Thyroid gland (tissue), 4 donors: ENCODE results near the gene FYN. TPM values are rescaled to one million over a fixed set of nuclear protein-coding genes. Genes with fewer than 3 reads are reported as not detected.

Experiments used
- DNase-seq, 2 donors: peaks; one replicate each; pipeline ENCODE4 v3.0.0-alpha.2; 2019
- H3K27ac ChIP-seq, 3 donors: fragments of 200-600 bp; sonication (generic); 1 replicate in 2 of 3; 2 replicates in 1 of 3; pipeline ENCODE4 v1.5.1; 2016 to 2019; ENCODE audit warnings: mild to moderate bottlenecking in 1 of 3, moderate library complexity in 1 of 3
- H3K27me3 ChIP-seq: fragments of 200-600 bp; sonication (generic); one replicate; pipeline ENCODE4 v1.5.1; 2019
- H3K36me3 ChIP-seq, 2 donors: fragments of 200-600 bp; sonication (generic); one replicate each; pipeline ENCODE4 v1.5.1; 2016 to 2019
- H3K4me1 ChIP-seq, 2 donors: fragments of 200-600 bp; sonication (generic); one replicate each; pipeline ENCODE4 v1.5.1; 2017 to 2019
- H3K4me3 ChIP-seq, 3 donors: fragments of 200-600 bp; sonication (generic); replicated peaks in 1 of 3; 1 replicate in 2 of 3; 2 replicates in 1 of 3; pipeline ENCODE4 v1.5.1; 2016; ENCODE audit warnings: mild to moderate bottlenecking in 1 of 3
- H3K9me3 ChIP-seq: fragments of 200-600 bp; sonication (generic); one replicate; pipeline ENCODE4 v1.5.1; 2017
- POLR2A ChIP-seq, 2 donors: fragments of 450-650 bp; IDR thresholded peaks; one replicate each; pipeline ENCODE4 v1.6.1; 2017; ENCODE audit warnings: antibody characterized with exemption in 2 of 2, mild to moderate bottlenecking in 2 of 2, moderate library complexity in 1 of 2
- WGBS, 2 donors: methylation state at CpG; one replicate each; pipeline ENCODE4 v1.1.5; 2017; 5-methylcytosine and 5-hydroxymethylcytosine counted together
- intact Hi-C: fragments of 100-400 bp; cut with DNase I; formaldehyde crosslinking; loops from one replicate; pipeline ENCODE4 v1.15.1; 2023
- total RNA-seq, 4 donors: library from RNA; depleted of rRNA; stranded (reverse); fragments of >200 nt; gene quantifications; one replicate each; pipeline ENCODE4 v1.2.3, GENCODE V29; 2016
- TF ChIP-seq, protein P1 (sequence below), 6 experiments: fragments of 200-600 bp in 3 of 6; fragments of 450-650 bp in 3 of 6; sonication (generic) in 3 of 6; IDR thresholded peaks; one replicate each; pipeline ENCODE4 v1.5.1; 2016 to 2019; ENCODE audit warnings: antibody characterized with exemption in 6 of 6, mild to moderate bottlenecking in 2 of 6, inconsistent platforms in 1 of 6, moderate library complexity in 1 of 6

FYN gene
- total RNA-seq, 4 donors from 2014 or later: 67.0 to 206 (median 95.9) TPM

DNA sequence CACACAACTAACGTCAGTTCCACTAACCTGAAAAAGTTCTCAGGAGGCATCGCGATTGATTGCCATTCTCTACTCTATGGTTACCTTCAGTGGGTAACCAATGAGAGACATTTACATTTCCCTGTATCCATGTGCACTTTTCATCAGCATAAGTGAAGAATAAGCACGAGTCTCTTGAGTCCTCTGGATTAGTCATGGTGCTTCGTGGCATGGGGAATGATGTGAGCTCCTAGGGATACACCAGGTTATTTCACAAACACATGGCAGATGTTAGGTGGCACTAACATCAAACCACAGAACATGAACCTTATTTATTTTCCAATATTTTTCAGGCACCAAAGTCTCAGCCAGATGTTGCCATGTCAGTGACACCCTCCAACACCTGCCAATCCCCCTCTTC lies 64.0 kb downstream of the FYN start:
- Histone ChIP-seq H3K9me3 (no peaks in the 10 kb centered on the region), H3K4me3 (no peak overlapping the region), H3K4me1 (peaks cover 23 to 57% of the 10 kb centered on the region in 2 donors), H3K27me3 (no peaks in the 10 kb centered on the region), H3K36me3 (no peaks in the 10 kb centered on the region), H3K27ac (no peak overlapping the region)
- intact Hi-C loops: loop anchor here (10.0 kb wide), 1 partner anchor 186 kb away; no protein-coding TSS in a partner anchor
- TF ChIP-seq, protein P1, sequence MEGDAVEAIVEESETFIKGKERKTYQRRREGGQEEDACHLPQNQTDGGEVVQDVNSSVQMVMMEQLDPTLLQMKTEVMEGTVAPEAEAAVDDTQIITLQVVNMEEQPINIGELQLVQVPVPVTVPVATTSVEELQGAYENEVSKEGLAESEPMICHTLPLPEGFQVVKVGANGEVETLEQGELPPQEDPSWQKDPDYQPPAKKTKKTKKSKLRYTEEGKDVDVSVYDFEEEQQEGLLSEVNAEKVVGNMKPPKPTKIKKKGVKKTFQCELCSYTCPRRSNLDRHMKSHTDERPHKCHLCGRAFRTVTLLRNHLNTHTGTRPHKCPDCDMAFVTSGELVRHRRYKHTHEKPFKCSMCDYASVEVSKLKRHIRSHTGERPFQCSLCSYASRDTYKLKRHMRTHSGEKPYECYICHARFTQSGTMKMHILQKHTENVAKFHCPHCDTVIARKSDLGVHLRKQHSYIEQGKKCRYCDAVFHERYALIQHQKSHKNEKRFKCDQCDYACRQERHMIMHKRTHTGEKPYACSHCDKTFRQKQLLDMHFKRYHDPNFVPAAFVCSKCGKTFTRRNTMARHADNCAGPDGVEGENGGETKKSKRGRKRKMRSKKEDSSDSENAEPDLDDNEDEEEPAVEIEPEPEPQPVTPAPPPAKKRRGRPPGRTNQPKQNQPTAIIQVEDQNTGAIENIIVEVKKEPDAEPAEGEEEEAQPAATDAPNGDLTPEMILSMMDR (IDR thresholded peaks at IDR 0.05): no peak
- TF ChIP-seq POLR2A (IDR thresholded peaks at IDR 0.05): no peak
- no peak for DNase-seq
- WGBS, 2 donors: 82 to 97% methylated on average over 5 of the region's 5 CpGs

DNA sequence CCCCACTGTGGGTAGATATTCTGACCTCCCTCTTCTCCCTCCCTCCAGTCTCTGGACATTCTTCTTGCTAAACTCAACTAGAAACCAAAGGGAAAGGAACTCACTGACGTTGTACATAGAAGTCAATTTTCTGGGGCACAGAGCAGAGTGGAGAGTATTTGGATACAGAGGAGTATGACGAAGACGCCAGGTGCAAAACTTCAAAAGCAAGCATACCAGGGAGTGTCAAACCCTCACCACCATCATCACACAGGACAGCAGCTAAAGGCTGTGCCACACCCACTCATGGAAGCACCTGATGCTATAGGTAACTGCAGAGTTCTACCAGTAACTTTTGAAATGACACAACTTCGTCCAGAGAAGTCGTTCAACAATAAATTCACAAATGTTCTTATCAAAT lies 64.8 kb downstream of the FYN start:
- H3K27ac ChIP-seq: no peak overlapping the region
- intact Hi-C loops: loop anchor here (10.0 kb wide), 1 partner anchor 186 kb away; no protein-coding TSS in a partner anchor
- 96 to 97% methylated on average over 5 of the region's 5 CpGs for WGBS, 2 donors
- H3K4me1 ChIP-seq: peaks cover 24 to 64% of the 10 kb centered on the region in 2 donors
- H3K27me3 ChIP-seq: no peaks in the 10 kb centered on the region
- no peak for TF ChIP-seq POLR2A (IDR thresholded peaks at IDR 0.05)
- TF ChIP-seq, protein P1 (IDR thresholded peaks at IDR 0.05): no peak
- H3K9me3 ChIP-seq: no peaks in the 10 kb centered on the region
- H3K36me3 ChIP-seq: no peaks in the 10 kb centered on the region
- no peak for DNase-seq
- H3K4me3 ChIP-seq: no peak overlapping the region

DNA sequence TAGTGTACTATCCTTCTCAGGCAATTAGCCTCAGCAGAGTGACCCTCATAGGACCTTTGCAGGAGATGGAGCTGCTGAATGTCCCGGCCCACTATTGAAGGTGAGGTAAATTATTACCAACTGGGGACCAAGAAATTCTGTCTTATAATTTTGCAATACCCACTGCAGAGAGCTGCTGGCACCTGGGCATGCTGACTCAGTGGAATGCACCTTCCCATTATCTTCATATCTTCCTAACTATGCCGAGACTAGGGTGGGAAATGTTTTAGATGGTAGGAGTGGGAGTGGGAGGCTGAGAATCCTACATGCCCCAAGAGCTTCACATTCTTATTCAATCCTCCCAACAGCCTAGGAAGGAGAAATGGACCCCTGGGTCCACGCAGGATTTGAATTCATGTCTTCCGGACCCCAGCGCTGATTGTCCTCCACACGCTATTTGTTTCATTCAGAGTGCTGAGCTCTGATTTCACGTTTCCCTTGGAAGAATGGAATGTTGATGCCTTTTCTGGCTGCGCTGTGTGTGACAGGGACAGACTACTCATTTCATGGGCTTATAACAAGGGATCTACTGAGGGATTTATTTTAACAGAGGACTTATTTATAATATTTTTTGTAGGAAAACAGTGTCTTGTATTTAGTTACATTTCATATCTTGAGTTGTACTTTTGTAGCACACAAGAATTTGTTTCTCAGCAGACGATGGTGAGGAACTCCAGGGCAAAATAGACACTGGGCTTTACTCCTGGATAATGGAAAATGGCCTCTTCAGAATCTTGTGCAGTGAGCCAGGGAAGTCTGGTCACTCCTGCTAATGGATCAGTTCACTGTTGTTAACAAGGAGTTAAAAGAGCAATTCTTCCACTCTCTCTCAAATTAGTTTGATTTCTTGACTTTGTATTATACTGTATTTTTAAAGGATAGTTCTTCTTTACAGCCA lies 66.4 kb downstream of the FYN start:
- intact Hi-C loops: loop anchor here (10.0 kb wide), 1 partner anchor 188 kb away; no protein-coding TSS in a partner anchor
- 91 to 98% methylated on average over 9 of the region's 9 CpGs for WGBS, 2 donors
- Histone ChIP-seq H3K27ac (peak overlapping the region in 1 of 3 donors; percentile 84), H3K4me1 (peaks cover 29 to 81% of the 10 kb centered on the region in 2 donors), H3K4me3 (no peak overlapping the region), H3K9me3 (no peaks in the 10 kb centered on the region), H3K36me3 (no peaks in the 10 kb centered on the region), H3K27me3 (no peaks in the 10 kb centered on the region)
- TF ChIP-seq POLR2A (IDR thresholded peaks at IDR 0.05): no peak
- TF ChIP-seq, protein P1 (IDR thresholded peaks at IDR 0.05): no peak
- no peak for DNase-seq

DNA sequence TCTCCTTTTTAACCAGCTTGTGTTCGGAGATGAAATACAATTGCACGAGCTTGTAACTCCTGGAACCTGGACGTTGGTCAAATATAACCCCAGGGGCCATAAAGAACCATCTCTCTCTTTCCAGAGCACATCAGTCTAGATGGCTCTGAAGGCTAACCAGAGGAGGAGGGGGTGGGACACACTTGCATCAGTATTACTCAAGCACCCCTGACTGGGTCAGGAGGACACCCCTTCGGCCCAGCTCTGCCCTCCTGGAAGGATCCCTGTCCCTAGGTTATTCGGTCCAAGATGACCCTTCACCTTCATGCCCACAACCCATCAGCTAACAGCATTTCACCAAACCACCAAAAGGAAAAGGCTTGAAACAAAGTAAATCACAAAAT lies 67.1 kb downstream of the FYN start:
- intact Hi-C loops: loop anchor here (10.0 kb wide), 1 partner anchor 189 kb away; no protein-coding TSS in a partner anchor
- Histone ChIP-seq H3K9me3 (no peaks in the 10 kb centered on the region), H3K4me1 (peaks cover 35 to 83% of the 10 kb centered on the region in 2 donors), H3K27ac (peak overlapping the region in 2 of 3 donors; percentile 83 to 84), H3K27me3 (no peaks in the 10 kb centered on the region), H3K36me3 (no peaks in the 10 kb centered on the region), H3K4me3 (no peak overlapping the region)
- WGBS, 2 donors: 79 to 86% methylated on average over 5 of the region's 5 CpGs
- TF ChIP-seq, protein P1 (IDR thresholded peaks at IDR 0.05): no peak
- no peak for TF ChIP-seq POLR2A (IDR thresholded peaks at IDR 0.05)
- DNase-seq: no peak
